Measurements from ENCODE around the gene JAKMIP3.

The JAKMIP3 gene

DNA sequence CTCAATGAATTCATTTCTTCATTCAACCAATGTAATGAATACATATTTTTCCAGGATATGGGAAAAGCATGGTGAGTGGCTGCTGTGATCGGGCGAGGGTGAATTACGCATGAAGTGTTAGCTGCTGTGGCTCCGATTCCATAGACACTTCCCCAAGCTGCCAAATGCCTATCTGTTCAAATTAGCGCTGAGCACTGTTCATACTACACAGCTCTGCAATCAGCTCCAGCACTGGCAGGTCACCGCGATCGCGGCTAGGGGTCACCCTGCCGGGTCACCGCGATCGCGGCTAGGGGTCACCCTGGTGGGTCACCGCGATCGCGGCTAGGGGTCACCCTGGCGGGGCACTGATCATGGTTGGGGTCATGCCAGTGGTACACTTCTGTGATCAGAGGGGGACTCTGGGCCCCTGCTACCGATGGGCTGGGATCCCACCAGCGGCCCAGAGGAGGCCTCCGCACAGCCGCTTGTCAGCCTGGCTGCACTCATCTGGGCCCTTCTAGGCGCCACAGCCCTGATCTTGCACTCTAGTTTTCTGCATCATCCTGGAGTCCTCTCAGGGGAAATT is 49.3 kb downstream of the JAKMIP3 start:
- no peak for DNase-seq
